ENCODE data around the gene KLRC2. TPM values are rescaled to one million over a fixed set of nuclear protein-coding genes. Genes with fewer than 3 reads are reported as not detected.
"Not testable (repeated sequence)": the region's sequence is repeated elsewhere in the genome, so short reads cannot be mapped to it uniquely, and the experiment has no call there.

Gene KLRC2
- not detected in 2 replicates for total RNA-seq
- long read RNA-seq: 0 reads

DNA sequence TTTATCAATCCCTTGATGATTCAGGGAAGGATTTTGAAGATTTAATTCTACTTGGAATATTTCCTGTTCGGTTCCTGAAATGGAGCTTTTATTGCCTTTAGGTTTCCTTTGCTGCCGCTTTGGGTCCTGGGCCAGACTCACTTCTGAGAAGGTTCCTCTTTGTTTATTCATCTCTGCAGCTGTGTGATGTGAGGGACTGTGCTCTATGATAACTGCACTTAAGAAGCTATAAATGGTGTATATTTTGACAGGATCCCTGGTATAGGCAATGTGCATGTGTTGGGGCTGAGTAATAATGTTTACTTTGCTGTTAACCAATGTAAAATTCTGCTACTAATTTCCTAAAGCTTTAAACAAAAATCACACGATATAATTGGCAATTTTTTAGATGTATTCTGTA is at the start of gene KLRC2:
Gene KLRC2, minus strand, starts transcription at position 195 of the 400 bp plus-strand sequence. Its CDS starts 24 bp downstream, at position 171.
- not testable (repeated sequence) for H3K9me3 Mint-ChIP-seq; H3K4me3 Mint-ChIP-seq; H3K27ac Mint-ChIP-seq (ENCODE audit: unreplicated experiment); H3K4me1 Mint-ChIP-seq; DNase-seq (ENCODE audit: low read depth, low spot score); H3K36me3 Mint-ChIP-seq (ENCODE audit: low read depth); H3K27me3 Mint-ChIP-seq (ENCODE audit: low read depth)

DNA sequence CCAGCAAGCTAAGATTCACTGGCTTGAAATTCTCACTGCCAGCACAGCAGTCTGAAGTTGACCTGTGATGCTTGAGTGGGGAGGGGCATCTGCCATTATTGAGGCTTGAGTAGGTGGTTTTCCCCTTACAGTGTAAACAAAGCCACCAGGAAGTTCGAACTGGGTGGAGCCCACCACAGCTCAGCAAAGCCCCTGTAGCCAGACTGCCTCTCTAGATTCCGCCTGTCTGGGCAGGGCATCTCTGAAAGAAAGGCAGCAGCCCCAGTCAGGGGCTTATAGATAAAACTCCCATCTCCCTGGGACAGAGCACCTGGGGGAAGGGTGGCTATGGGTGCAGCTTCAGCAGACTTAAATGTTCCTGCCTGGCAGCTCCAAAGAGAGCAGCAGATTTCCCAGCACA is 46.1 kb upstream of the KLRC2 start:
- H3K4me1 Mint-ChIP-seq; H3K27me3 Mint-ChIP-seq (ENCODE audit: low read depth); H3K9me3 Mint-ChIP-seq; DNase-seq (ENCODE audit: low read depth, low spot score); H3K36me3 Mint-ChIP-seq (ENCODE audit: low read depth); H3K4me3 Mint-ChIP-seq; H3K27ac Mint-ChIP-seq (ENCODE audit: unreplicated experiment): not testable (repeated sequence)

DNA sequence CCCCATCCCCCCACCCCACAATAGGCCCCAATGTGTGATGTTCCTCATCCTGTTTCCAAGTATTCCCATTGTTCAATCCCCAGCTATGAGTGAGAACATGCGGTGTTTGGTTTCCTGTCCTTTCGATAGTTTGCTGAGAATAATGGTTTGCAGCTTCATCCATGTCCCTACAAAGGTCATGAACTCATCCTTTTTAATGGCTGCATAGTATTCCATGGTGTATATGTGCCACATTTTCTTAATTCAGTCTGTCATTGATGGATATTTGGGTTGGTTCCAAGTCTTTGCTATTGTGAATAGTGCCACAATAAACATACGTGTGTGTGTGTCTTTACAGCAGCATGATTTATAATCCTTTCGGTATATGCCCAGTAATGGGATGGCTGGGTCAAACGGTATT is 37.0 kb upstream of the KLRC2 start:
- H3K36me3 Mint-ChIP-seq (ENCODE audit: low read depth): not testable (repeated sequence)

DNA sequence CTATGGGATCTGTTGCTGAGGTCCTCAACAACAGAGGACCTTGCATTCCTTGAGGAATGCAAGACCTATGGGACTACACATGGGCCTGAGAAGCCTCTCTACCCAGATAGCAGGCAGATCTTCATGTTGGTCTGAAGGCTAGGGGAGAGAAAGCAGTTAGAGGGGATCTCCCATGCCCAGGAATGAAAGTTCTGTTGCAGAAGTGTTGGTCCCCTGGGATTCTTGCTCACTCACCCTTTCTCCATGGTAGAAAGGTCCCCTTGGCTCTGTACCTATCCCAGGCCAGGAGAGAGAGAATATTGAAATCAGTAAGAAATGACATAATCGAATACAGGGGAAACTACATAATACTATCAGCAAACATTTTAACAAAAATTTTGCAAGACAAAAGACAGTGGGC is 33.9 kb upstream of the KLRC2 start:
- DNase-seq (ENCODE audit: low read depth, low spot score): no peak
- H3K27me3 Mint-ChIP-seq (ENCODE audit: low read depth): no peaks in the 10 kb centered on the region
- no peaks in the 10 kb centered on the region for H3K36me3 Mint-ChIP-seq (ENCODE audit: low read depth)
- no peak overlapping the region for H3K4me3 Mint-ChIP-seq
- TF ChIP-seq, protein P1, sequence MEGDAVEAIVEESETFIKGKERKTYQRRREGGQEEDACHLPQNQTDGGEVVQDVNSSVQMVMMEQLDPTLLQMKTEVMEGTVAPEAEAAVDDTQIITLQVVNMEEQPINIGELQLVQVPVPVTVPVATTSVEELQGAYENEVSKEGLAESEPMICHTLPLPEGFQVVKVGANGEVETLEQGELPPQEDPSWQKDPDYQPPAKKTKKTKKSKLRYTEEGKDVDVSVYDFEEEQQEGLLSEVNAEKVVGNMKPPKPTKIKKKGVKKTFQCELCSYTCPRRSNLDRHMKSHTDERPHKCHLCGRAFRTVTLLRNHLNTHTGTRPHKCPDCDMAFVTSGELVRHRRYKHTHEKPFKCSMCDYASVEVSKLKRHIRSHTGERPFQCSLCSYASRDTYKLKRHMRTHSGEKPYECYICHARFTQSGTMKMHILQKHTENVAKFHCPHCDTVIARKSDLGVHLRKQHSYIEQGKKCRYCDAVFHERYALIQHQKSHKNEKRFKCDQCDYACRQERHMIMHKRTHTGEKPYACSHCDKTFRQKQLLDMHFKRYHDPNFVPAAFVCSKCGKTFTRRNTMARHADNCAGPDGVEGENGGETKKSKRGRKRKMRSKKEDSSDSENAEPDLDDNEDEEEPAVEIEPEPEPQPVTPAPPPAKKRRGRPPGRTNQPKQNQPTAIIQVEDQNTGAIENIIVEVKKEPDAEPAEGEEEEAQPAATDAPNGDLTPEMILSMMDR (conservative IDR thresholded peaks at IDR 0.05): no peak
- H3K4me1 Mint-ChIP-seq: no peaks in the 10 kb centered on the region
- no peak overlapping the region for H3K27ac Mint-ChIP-seq (ENCODE audit: unreplicated experiment)
- H3K9me3 Mint-ChIP-seq: peaks cover 2% of the 10 kb centered on the region

More for the DNA sequence above, 37.0 kb upstream of the KLRC2 start:
- not testable (repeated sequence) for H3K9me3 Mint-ChIP-seq; DNase-seq (ENCODE audit: low read depth, low spot score); H3K27ac Mint-ChIP-seq (ENCODE audit: unreplicated experiment); H3K27me3 Mint-ChIP-seq (ENCODE audit: low read depth); H3K4me3 Mint-ChIP-seq; H3K4me1 Mint-ChIP-seq

DNA sequence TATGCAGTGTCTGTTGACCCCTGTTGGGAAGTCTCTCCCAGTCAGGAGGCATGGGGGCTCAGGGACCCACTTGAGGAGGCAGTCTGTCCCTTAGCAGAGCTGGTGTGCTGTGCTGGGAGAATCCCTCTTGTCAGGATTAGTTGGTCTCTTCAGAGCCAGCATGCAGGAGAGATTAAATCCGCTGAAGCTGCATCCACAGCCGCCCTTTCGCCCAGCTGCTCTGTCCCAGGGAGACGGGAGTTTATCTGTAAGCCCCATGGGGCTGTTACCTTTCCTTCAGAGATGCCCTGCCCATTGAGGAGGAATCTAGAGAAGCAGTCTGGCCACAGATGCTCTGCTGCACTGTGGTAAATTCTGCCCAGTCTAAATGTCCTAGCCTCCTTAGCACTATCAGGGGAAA is 30.5 kb upstream of the KLRC2 start:
- no peak for DNase-seq (ENCODE audit: low read depth, low spot score)
- Mint-ChIP-seq H3K4me3 (no peak overlapping the region), H3K27ac (ENCODE audit: unreplicated experiment) (no peak overlapping the region), H3K9me3 (peaks cover 14% of the 10 kb centered on the region), H3K36me3 (ENCODE audit: low read depth) (peaks cover 3% of the 10 kb centered on the region), H3K4me1 (no peaks in the 10 kb centered on the region), H3K27me3 (ENCODE audit: low read depth) (peaks cover 5% of the 10 kb centered on the region)
- TF ChIP-seq, protein P1 (conservative IDR thresholded peaks at IDR 0.05): no peak

DNA sequence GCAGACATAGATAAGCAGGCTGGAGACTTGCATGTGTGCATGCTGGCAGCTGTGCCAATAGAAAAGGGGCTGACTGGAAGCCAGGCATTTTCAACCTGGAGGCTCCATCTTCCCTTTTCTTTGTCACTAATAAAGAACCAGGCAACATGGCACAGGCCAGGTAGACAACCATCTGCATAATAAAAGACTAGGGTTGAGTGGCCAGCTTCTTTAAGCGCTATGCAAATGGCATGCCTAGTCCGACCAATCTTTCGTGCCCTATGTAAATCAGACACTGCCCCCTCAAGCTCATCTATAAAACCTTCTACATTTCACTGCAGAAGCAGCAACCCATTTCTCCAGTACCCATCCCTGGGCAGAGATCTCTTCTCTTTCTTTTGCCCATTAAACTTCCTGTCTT is 21.9 kb upstream of the KLRC2 start:
- H3K27me3 Mint-ChIP-seq (ENCODE audit: low read depth): peaks cover 5% of the 10 kb centered on the region
- H3K4me3 Mint-ChIP-seq: no peak overlapping the region
- H3K4me1 Mint-ChIP-seq: no peaks in the 10 kb centered on the region
- DNase-seq (ENCODE audit: low read depth, low spot score): no peak
- TF ChIP-seq, protein P1 (conservative IDR thresholded peaks at IDR 0.05): no peak
- peaks cover 11% of the 10 kb centered on the region for H3K36me3 Mint-ChIP-seq (ENCODE audit: low read depth)
- H3K27ac Mint-ChIP-seq (ENCODE audit: unreplicated experiment): no peak overlapping the region
- peaks cover 48% of the 10 kb centered on the region for H3K9me3 Mint-ChIP-seq

DNA sequence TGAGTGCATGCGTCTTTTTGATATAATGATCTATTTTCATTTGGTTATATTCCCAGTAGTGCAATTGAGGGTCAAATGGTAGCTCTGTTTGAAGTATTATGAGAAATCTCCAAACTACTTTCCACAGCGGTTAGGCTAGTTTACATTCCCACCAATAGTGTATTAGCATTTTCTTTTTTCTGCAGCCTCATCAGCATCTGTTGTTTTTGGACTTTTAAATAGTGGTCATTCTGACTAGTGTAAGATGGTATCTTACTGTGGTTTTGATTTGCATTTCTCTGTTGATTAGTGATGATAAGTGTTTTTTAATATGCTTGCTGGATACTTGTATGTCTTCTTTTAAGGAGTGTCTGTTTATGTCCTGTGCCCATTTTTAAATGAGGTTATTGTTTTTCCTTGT is 21.0 kb upstream of the KLRC2 start:
- H3K36me3 Mint-ChIP-seq (ENCODE audit: low read depth): peaks cover 10% of the 10 kb centered on the region
- DNase-seq (ENCODE audit: low read depth, low spot score): no peak
- H3K9me3 Mint-ChIP-seq: peaks cover 40% of the 10 kb centered on the region
- peaks cover 2% of the 10 kb centered on the region for H3K27me3 Mint-ChIP-seq (ENCODE audit: low read depth)
- H3K4me1 Mint-ChIP-seq: no peaks in the 10 kb centered on the region
- TF ChIP-seq, protein P1 (conservative IDR thresholded peaks at IDR 0.05): no peak
- H3K4me3 Mint-ChIP-seq: no peak overlapping the region
- no peak overlapping the region for H3K27ac Mint-ChIP-seq (ENCODE audit: unreplicated experiment)
